K562 (cell line): ENCODE measurements around the gene CMTM4. TPM values are rescaled to one million over a fixed set of nuclear protein-coding genes. Genes with fewer than 3 reads are reported as not detected.

Experiments
- CBFB ChIP-seq: sonication (generic); formaldehyde crosslinking; IDR thresholded peaks from 2 replicates; pipeline ENCODE4 v1.4.0; 2020; ENCODE audit warnings: mild to moderate bottlenecking, missing genetic modification reagents
- FOXJ3 ChIP-seq: sonication (generic); formaldehyde crosslinking; IDR thresholded peaks from 2 replicates; pipeline ENCODE4 v1.4.0; 2020; ENCODE audit warnings: mild to moderate bottlenecking, missing genetic modification reagents
- NFE2L1 ChIP-seq: fragments of 450-650 bp; IDR thresholded peaks from 2 replicates; pipeline ENCODE4 v1.6.1; 2016; ENCODE audit warnings: missing genetic modification characterization, low read depth, mild to moderate bottlenecking, missing compliant biosample characterization, moderate library complexity, borderline replicate concordance
- NR2F6 ChIP-seq: fragments of 450-650 bp; formaldehyde crosslinking; IDR thresholded peaks from 2 replicates; pipeline ENCODE4 v1.4.0; 2020; ENCODE audit warnings: mild to moderate bottlenecking
- TEAD1 ChIP-seq, 2 experiments: fragments of 450-650 bp in 1 of 2; sonication (generic) in 1 of 2; formaldehyde crosslinking; IDR thresholded peaks; 2 replicates each; pipeline versions ENCODE4 v1.4.0 to v1.8.0; 2020 to 2022; ENCODE audit warnings: mild to moderate bottlenecking in 2 of 2, missing genetic modification reagents in 1 of 2
- TRIM28 ChIP-seq: fragments of 450-650 bp; IDR thresholded peaks from 2 replicates; pipeline ENCODE4 v1.6.1; 2017
- ZFP36 ChIP-seq: fragments of 150-350 bp; IDR thresholded peaks from 2 replicates; pipeline ENCODE4 v1.6.1; 2018; ENCODE audit warnings: low read length, low read depth; ENCODE audit not compliant: partially characterized antibody
- ZNF354B ChIP-seq: fragments of 250-450 bp; sonication (Bioruptor Pico); IDR thresholded peaks from 2 replicates; pipeline ENCODE4 v1.4.0; 2020
- ZNF785 ChIP-seq: fragments of 250-450 bp; sonication (Bioruptor Pico); IDR thresholded peaks from 2 replicates; pipeline ENCODE4 v1.4.0; 2020; ENCODE audit warnings: mild to moderate bottlenecking
- polyA plus RNA-seq, 8 experiments: library from polyadenylated mRNA; depleted of rRNA in 4 of 8; stranded (reverse) in 5 of 8; unstranded in 3 of 8; fragments of >200 nt; fragmentation: Nextera tagmentation in 2 of 8; fragmentation: Illumina TruSeq in 1 of 8; extraction: Ambion mirVana in 2 of 8; extraction: Trizol in 1 of 8; gene quantifications; 2 replicates each; pipeline versions ENCODE4 v1.2.1 to v1.2.3, GENCODE V29; 2011 to 2014; ENCODE audit warnings: inconsistent platforms in 1 of 8, missing spikeins in 1 of 8
- total RNA-seq, 7 experiments: library from RNA; depleted of rRNA in 6 of 7; stranded (reverse); fragments of >200 nt in 6 of 7; fragmentation: Illumina TruSeq in 2 of 7; extraction: Trizol in 2 of 7; gene quantifications; 2 replicates each; pipeline versions ENCODE4 v1.2.1 to v1.2.3, GENCODE V29; 2011 to 2021; ENCODE audit warnings: low replicate concordance in 1 of 7
- TF ChIP-seq, protein P1 (sequence below): sonication (generic); formaldehyde crosslinking; IDR thresholded peaks from 2 replicates; pipeline ENCODE4 v1.8.0; 2023; ENCODE audit warnings: mild to moderate bottlenecking, missing genetic modification reagents
- TF ChIP-seq, protein P2 (sequence below): fragments of 450-650 bp; formaldehyde crosslinking; IDR thresholded peaks from 2 replicates; pipeline ENCODE4 v1.4.0; 2020; ENCODE audit warnings: mild to moderate bottlenecking, mixed read lengths
- TF ChIP-seq, protein P3 (sequence below): fragments of 250-450 bp; sonication (Bioruptor Pico); IDR thresholded peaks from 2 replicates; pipeline ENCODE4 v1.4.0; 2020
- TF ChIP-seq, protein P4 (sequence below): sonication (generic); formaldehyde crosslinking; IDR thresholded peaks from 2 replicates; pipeline ENCODE4 v1.8.0; 2022; ENCODE audit warnings: mild to moderate bottlenecking, missing genetic modification reagents

CMTM4 gene
- total and polyA plus RNA-seq, 9 of the 15 experiments (the other 6 are each of a cell fraction or from before 2014, with no cell fraction given), result 2.0 to 21.3 (median 12.5) TPM

DNA sequence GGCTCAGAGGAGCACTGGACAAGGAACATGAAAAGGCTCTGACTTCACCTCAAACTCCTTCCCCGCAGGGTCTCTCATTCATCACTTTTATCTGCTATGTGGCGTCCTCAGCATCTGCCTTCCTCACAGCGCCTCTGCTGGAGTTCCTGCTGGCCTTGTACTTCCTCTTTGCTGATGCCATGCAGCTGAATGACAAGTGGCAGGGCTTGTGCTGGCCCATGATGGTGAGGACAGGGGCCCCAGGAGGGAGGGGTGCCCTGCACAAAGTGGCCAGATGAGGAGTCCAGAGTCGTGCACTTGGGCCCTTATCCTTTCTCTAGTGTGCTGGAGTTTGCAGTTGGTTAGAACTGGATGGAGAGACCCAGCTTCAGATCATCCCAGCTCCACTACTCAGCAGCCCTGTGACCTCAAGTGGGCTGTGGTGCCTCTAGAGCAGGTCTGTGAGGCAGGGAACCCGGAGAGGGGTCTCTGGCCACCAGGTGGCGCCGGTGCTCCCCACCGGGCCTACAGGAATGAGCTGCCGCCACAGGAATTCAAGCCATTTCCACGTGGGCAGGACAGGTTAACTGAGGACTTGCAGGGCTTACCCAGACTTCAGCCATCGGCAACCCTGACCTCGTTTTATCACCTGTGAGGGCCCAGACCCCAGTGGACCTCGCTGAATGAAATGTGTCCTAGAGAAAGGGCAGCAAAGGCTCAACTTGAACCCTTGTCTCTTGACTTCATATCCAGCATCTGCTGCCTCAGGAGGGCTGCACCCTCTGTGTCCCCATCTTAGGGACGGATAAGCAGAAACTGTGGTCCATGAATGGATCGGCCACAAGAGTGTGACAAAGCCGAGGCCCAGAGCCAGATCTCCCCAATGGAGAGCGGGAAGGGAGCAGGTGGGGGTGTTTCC lies 88.1 kb downstream of the CMTM4 start (continued):
- no peak for TF ChIP-seq ZFP36
- no peak for TF ChIP-seq NFE2L1 (tag)
- no peak for TF ChIP-seq FOXJ3 (CRISPR knock-in tag)
- TF ChIP-seq NR2F6 (CRISPR knock-in tag), result no peak
- TF ChIP-seq CBFB (CRISPR knock-in tag), result no peak
- TF ChIP-seq, protein P1, sequence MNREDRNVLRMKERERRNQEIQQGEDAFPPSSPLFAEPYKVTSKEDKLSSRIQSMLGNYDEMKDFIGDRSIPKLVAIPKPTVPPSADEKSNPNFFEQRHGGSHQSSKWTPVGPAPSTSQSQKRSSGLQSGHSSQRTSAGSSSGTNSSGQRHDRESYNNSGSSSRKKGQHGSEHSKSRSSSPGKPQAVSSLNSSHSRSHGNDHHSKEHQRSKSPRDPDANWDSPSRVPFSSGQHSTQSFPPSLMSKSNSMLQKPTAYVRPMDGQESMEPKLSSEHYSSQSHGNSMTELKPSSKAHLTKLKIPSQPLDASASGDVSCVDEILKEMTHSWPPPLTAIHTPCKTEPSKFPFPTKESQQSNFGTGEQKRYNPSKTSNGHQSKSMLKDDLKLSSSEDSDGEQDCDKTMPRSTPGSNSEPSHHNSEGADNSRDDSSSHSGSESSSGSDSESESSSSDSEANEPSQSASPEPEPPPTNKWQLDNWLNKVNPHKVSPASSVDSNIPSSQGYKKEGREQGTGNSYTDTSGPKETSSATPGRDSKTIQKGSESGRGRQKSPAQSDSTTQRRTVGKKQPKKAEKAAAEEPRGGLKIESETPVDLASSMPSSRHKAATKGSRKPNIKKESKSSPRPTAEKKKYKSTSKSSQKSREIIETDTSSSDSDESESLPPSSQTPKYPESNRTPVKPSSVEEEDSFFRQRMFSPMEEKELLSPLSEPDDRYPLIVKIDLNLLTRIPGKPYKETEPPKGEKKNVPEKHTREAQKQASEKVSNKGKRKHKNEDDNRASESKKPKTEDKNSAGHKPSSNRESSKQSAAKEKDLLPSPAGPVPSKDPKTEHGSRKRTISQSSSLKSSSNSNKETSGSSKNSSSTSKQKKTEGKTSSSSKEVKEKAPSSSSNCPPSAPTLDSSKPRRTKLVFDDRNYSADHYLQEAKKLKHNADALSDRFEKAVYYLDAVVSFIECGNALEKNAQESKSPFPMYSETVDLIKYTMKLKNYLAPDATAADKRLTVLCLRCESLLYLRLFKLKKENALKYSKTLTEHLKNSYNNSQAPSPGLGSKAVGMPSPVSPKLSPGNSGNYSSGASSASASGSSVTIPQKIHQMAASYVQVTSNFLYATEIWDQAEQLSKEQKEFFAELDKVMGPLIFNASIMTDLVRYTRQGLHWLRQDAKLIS (CRISPR knock-in tag), result no peak
- no peak for TF ChIP-seq TRIM28
- TF ChIP-seq, protein P2, sequence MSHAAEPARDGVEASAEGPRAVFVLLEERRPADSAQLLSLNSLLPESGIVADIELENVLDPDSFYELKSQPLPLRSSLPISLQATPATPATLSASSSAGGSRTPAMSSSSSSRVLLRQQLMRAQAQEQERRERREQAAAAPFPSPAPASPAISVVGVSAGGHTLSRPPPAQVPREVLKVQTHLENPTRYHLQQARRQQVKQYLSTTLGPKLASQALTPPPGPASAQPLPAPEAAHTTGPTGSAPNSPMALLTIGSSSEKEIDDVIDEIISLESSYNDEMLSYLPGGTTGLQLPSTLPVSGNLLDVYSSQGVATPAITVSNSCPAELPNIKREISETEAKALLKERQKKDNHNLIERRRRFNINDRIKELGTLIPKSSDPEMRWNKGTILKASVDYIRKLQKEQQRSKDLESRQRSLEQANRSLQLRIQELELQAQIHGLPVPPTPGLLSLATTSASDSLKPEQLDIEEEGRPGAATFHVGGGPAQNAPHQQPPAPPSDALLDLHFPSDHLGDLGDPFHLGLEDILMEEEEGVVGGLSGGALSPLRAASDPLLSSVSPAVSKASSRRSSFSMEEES (CRISPR knock-in tag), result no peak
- no peak for TF ChIP-seq ZNF785 (CRISPR knock-in tag)
- TF ChIP-seq, protein P3, sequence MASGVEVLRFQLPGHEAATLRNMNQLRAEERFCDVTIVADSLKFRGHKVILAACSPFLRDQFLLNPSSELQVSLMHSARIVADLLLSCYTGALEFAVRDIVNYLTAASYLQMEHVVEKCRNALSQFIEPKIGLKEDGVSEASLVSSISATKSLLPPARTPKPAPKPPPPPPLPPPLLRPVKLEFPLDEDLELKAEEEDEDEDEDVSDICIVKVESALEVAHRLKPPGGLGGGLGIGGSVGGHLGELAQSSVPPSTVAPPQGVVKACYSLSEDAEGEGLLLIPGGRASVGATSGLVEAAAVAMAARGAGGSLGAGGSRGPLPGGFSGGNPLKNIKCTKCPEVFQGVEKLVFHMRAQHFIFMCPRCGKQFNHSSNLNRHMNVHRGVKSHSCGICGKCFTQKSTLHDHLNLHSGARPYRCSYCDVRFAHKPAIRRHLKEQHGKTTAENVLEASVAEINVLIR (CRISPR knock-in tag), result no peak
- TF ChIP-seq, protein P4, sequence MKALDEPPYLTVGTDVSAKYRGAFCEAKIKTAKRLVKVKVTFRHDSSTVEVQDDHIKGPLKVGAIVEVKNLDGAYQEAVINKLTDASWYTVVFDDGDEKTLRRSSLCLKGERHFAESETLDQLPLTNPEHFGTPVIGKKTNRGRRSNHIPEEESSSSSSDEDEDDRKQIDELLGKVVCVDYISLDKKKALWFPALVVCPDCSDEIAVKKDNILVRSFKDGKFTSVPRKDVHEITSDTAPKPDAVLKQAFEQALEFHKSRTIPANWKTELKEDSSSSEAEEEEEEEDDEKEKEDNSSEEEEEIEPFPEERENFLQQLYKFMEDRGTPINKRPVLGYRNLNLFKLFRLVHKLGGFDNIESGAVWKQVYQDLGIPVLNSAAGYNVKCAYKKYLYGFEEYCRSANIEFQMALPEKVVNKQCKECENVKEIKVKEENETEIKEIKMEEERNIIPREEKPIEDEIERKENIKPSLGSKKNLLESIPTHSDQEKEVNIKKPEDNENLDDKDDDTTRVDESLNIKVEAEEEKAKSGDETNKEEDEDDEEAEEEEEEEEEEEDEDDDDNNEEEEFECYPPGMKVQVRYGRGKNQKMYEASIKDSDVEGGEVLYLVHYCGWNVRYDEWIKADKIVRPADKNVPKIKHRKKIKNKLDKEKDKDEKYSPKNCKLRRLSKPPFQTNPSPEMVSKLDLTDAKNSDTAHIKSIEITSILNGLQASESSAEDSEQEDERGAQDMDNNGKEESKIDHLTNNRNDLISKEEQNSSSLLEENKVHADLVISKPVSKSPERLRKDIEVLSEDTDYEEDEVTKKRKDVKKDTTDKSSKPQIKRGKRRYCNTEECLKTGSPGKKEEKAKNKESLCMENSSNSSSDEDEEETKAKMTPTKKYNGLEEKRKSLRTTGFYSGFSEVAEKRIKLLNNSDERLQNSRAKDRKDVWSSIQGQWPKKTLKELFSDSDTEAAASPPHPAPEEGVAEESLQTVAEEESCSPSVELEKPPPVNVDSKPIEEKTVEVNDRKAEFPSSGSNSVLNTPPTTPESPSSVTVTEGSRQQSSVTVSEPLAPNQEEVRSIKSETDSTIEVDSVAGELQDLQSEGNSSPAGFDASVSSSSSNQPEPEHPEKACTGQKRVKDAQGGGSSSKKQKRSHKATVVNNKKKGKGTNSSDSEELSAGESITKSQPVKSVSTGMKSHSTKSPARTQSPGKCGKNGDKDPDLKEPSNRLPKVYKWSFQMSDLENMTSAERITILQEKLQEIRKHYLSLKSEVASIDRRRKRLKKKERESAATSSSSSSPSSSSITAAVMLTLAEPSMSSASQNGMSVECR (CRISPR knock-in tag), result no peak
- peak; percentile 83 to 98 for TF ChIP-seq TEAD1 (CRISPR knock-in tag; IDR thresholded peaks at IDR 0.05)
- TF ChIP-seq ZNF354B (CRISPR knock-in tag), result no peak
